A204.1 (cell line): ENCODE results near the gene SLC12A5.

Source experiments
- FAIRE-seq: peaks from 2 replicates; lab custom pipeline; 2012; peaks lifted over from hg19 to GRCh38; lab: Jason Lieb, UNC

Gene SLC12A5

GRCh38 chr20:46056027-46056833, 27.2 kb downstream of the SLC12A5 start:
- FAIRE-seq: no peak

DNA sequence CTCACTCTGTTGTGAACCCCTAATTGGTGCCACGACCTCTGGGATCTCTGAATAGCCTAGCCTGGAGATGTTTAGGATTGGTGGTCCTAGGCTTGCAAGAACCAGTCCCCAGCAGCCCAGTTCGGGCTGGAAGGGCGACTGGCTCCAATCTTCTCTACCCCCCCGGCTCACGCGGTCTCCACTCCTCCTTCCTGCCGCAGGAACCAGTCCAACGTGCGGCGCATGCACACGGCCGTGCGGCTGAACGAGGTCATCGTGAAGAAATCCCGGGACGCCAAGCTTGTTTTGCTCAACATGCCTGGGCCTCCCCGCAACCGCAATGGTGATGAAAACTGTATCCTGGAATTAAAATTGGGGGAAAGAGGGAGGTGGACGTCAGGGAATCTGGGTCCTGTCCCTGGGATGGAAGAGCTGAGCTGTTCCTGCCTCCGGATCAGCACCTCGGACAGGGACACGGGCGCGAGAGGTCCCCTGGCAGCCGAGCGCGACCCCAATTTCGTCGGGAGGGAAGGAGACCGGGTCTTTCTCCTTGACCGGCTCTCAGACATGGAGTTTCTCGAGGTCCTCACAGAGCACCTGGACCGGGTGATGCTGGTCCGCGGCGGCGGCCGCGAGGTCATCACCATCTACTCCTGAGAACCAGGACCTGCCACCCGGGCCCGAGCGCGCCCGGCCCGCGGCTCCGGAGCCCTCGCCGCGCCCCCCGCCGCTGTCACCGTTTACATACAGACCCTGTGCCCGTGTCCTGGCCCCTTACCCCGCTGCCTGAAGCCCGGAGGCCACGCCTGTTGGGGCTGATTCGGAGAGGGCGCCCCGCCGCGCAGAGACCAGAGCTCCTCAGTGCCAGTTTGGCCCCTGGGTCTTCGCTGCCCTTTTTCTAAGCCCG, 28.2 kb downstream of the SLC12A5 start:
- no peak for FAIRE-seq

DNA sequence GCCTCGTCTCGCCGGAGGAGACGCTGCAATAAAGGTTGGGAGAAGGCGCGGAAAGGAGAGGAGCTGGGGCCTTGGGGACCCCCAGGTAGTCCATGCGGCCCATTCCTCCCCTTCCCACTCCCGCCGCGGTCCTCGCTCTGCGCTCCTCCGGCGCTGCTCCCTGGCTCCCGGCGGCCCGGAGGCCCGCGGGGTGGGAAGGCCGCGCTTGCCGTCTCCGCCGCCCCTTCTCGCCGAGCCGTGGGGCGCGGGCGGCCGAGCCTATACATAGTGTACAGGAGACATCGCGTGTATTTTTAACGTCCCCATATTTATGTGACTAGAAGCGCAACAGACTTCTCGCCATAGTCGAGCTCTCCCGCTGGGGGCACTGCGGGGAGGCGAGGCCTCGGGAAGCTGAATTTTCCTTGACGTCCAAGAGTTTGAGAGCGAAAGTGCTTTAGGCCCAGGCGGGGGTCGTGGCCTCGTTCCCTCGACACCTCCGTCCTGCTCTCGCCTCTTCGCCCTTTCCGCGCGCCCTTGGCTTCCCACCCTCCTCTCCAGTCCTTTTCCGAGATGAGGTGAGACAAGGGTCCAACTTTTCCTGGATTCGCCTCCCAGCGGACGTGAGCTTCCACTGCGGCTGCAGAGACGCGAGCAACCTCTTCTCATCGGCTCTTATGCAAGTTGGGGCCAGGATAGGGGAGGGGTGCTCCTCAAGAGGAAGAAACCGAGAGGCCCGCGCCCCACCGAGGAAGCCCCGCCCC, 29.0 kb downstream of the SLC12A5 start:
- FAIRE-seq: no peak

DNA sequence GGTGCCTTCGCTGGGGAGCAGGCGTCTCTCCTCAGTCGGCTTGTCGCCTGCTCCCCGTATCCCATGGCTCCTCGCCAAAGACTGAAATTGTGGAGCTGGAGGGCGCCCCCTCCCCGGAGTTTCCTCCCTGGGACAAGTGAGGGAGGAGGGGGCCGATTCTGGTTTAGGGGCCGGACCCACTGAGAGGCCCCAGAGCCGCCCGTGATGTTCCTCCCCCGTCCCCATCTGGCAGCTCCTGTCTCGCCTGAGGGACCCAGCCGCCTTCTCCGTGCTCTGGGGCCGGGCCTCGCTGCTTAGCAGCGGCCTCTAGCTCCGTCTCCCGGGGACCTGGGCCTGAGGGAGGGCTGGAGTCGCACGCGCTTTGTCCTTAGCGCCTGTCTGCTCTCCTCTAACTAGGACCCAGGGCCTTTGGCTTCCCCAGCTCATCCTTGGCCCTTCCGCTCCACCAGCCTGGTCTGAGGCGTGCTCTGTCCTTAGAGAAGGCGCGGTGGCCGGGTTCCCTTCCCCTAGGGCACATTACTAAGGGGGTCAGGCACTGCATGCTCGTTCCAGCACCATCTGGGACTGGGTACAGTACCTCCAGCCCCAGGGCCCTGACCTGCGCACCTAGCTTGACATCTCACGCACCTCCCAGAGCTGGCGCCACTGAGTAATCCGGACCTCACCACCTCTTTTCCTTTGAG, 29.7 kb downstream of the SLC12A5 start:
- FAIRE-seq: no peak

GRCh38 chr20:46060301-46060881, 31.4 kb downstream of the SLC12A5 start:
- FAIRE-seq: no peak

DNA sequence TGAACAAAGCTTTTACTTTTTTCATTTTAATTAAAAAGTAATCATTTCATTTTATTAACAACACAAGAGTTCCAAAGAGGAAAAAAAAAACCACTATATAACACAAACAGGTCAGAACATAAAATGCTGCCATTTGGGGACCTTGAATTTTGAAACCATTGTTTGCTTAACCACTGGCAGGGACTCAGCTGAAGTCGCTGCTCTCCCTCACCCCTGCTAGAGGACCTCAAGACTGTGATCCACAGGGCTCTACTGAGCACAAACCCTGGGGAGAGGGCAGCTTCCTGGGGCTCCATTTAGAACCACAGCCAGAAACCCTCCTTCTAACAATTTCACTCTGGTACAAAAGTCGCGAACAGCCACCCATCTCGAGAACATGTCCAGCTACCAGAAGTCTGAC, 32.0 kb downstream of the SLC12A5 start:
- FAIRE-seq: no peak

GRCh38 chr20:46062151-46062550, 33.1 kb downstream of the SLC12A5 start:
- FAIRE-seq: no peak

DNA sequence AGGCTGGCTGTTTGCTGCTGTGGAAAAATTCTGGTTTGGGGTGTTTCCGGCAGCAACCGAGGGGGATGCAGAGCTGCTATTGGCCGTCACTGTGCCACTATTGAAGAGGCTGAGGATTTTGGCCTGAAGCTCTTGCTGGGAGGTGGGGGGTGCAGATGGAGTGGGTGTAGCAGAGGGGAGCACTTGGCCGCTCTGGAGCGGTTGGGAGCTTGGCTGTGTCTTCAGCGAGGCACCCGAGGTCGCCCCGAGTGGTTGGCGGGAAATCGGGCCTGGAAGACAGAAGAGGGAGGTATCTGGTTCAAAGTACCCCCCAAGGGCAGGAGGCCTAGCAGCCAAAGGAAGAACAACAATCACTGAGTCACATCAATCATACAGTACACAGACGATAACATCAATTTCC, 33.6 kb downstream of the SLC12A5 start:
- no peak for FAIRE-seq

- no peak for FAIRE-seq
Observed at GRCh38 chr20:46063151-46063550, 34.1 kb downstream of the SLC12A5 start.

DNA sequence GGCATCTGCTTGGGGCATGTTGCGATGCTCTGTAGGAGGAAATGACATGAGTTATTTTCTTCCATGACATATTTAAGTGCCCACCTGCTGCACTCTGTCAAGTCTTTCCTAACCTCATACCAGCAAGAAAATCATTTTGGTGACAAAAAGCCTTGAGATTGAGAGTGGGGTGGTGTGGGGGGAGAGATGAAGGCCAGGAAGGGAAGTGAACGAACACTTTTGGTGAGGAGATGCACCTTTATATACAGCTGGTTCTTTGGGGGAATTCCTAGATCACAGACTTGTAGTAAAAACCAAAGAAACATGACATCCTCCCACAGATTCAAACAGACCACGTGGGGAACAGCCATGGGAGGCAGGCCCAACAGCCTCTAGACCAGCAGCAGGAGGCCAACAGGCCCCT, 34.6 kb downstream of the SLC12A5 start:
- FAIRE-seq: no peak

DNA sequence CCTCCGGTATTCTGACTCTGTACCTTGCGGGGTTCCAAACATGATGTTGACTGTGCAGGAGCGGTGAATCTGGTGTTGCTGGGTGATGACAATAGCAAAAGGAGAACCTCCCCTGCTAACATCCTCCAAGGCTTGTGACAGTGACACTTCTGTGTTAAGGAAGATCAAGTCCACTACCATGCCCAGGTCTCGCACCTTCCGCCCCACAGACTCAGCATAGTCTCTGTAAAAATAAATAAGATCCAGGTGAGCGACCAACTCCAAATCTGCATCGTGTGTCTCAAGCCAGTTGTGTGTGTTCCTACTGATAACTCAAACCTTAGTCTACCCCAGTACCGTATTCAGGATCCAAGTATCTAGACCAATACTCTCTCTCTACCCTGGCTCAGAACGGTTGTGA, 36.0 kb downstream of the SLC12A5 start:
- FAIRE-seq: no peak

DNA sequence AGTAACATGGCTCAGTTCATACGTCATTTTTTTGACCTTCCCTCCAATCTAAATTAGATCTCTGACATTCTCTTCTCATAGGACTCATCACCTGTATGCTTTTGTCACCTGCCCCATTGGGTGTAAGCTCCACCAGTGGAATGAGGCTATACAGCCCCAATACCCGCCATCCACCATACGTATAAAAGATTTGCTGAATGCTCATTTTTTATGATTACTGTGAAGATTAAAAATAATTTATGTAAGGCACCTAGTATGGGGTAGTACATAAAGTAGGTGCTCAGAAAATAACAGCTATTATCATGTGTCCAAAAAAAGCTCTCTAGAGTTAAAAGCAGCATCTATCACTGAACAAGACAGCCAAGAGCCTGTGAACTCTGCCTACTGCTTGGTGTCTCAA, 36.7 kb downstream of the SLC12A5 start:
- no peak for FAIRE-seq

DNA sequence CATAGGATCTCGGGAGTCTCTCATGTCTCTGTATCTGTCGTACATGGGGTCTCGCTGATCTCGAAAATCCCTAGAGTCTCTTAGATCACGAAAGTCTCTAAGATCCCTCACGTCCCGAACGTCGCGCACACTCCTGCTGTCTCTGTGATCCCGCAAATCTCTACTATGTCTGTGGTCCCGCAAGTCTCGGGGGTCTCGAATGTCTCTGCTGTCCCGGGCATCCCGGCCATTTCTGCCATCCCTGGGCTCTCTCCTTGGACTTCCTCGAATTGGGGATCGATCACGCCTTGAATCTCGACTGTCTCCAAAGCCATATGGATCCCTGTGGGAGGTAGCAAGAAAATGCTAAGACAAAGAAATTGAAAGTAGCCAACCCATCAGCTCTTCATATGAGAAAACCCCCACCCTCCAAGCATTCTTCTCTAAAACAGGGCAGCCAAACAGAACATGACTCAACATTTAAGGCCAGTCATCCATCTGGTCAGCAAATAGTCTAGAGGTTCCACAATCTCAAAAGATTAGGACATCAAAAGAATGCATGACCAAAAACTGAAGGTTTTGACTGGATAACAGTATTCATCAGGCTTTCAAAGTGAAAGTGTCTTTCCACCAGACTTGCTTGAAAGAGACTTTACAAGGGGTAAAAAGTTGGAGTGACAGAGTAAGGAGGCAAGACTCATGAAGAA, 41.3 kb downstream of the SLC12A5 start:
- no peak for FAIRE-seq

DNA sequence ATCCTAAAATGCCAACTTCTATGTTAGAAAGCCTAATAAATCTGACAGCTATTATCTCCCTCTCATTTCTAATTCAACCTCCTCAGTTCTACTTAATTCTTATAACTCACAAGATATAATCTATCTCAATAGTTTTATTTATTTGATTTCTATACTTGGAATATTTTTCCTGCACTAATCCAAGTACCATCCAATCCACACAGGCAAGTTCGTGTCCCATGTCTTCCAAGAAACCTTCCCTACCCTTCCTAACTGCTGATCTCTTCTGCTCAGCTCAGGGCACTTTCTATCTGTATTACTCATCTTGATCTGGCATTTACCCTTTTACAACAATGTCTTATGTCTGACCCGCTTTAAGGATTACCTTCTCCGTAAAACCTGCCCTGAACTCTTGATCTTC, 42.6 kb downstream of the SLC12A5 start:
- no peak for FAIRE-seq

GRCh38 chr20:46073024-46073423, 44.0 kb downstream of the SLC12A5 start:
- FAIRE-seq: no peak

GRCh38 chr20:46073443-46073842, 44.4 kb downstream of the SLC12A5 start:
- no peak for FAIRE-seq

DNA sequence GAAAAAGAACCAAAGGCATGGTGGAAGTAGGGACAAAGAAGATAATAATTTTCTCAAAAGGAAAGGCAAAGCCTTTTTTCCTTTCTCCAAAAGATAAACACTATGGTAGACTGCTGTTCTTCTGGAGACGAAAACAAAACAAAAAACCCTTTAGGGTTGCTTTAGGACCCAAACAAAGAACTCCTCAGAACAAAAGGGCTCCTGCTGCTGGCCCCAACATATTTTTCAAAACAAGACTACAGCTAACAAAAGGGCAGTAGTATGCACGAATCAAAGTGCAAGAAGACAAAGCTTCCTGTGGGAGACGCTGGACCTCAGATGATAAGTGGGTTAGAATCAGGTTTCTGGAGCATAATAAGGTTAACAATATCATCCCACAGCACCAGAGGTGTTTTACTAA, 45.0 kb downstream of the SLC12A5 start:
- no peak for FAIRE-seq

DNA sequence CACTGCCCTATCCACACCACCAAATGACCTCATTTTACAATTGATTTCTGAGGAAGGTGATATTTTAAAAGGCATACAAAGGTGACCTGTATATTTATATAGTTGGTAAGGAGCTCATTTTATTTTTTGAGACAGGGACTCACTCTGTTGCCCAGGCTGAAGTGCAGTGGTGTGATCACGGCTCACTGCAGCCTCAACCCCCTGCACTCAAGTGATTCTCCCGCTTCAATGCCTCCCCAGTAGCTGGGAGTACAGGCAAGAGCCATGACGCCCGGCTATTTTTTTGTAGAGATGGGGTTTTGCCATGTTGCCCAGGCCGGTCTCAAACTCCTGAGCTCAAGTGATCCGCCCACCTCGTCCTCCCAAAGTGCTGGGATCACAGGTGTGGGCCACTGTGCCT, 47.8 kb downstream of the SLC12A5 start:
- no peak for FAIRE-seq

DNA sequence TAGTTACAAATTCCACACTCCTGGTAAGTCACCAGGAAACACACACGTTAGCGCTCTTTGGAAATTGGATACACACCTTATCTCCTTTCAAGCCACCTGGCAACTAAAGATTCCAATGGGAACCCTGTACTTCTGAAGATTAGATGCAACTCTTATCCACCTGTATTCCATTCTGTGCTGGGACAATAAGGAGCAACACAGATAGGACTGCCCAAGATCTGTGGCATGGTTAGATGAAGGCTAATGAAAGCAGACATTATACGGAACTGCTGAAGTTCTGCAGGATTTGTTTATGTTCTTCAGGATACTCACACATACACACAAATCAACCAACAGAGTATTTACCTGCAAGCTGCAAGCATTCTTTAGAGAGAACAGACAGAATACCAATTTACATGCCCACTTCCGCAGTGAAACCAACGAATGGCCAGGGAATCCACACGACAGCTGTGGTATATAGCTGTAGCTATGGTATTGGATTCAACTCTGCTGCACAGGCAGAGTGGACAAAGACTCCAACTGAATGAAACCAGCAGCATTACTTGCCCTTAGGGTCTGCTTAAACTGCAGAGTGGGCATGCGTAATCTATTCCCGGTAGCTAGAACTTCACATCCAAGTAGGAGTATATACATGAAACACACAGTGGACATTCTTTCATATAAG, 48.8 kb downstream of the SLC12A5 start:
- FAIRE-seq: no peak

GRCh38 chr20:46078954-46079353, 49.9 kb downstream of the SLC12A5 start:
- no peak for FAIRE-seq

- no peak for FAIRE-seq
Observed at GRCh38 chr20:46081074-46081473, 52.1 kb downstream of the SLC12A5 start.
